Stimulated activated effector memory CD8-positive, alpha-beta T cell treated with anti-CD3 and anti-CD28 coated beads, Interleukin-12 subunit alpha, Interleukin-12 subunit beta, amount 100 ng/mL, for 72 hours (primary cell): ENCODE data around the gene SLC25A1.
A peak's percentile ranks its signal among the peaks of the same experiment; 100 is the strongest.

ENCODE experiments used
- ATAC-seq: fragments of 150-1000 bp; cut with Tn5 transposase; 2 replicates; pipeline ENCODE4 v1.10.0; 2021
- DNase-seq, 2 donors: peaks; one replicate each; pipeline ENCODE4 v3.0.0; 2021 to 2022; ENCODE audit warnings: low spot score in 2 of 2
- H3K27ac Mint-ChIP-seq: one replicate; pipeline ENCODE4 v1.8.0; 2022; ENCODE audit warnings: mild to moderate bottlenecking, mixed read lengths
- H3K36me3 Mint-ChIP-seq: one replicate; pipeline ENCODE4 v1.8.0; 2022; ENCODE audit warnings: mild to moderate bottlenecking, mixed read lengths
- H3K4me1 Mint-ChIP-seq: one replicate; pipeline ENCODE4 v1.8.0; 2022; ENCODE audit warnings: mixed read lengths
- H3K4me3 Mint-ChIP-seq: one replicate; pipeline ENCODE4 v1.8.0; 2022; ENCODE audit warnings: mild to moderate bottlenecking, mixed read lengths
- H3K9me3 Mint-ChIP-seq: one replicate; pipeline ENCODE4 v1.8.0; 2022; ENCODE audit warnings: mixed read lengths

The SLC25A1 gene

GRCh38 chr22:19196841-19197612 is 18.5 kb upstream of the SLC25A1 start:
- Mint-ChIP-seq H3K36me3 (no peaks in the 10 kb centered on the region), H3K4me1 (peaks cover 26% of the 10 kb centered on the region), H3K9me3 (no peaks in the 10 kb centered on the region), H3K27ac (no peak overlapping the region), H3K4me3 (no peak overlapping the region)
- DNase-seq (no peak), ATAC-seq (no peak)

GRCh38 chr22:19195796-19196731 is 17.5 kb upstream of the SLC25A1 start:
- H3K4me3 Mint-ChIP-seq = no peak overlapping the region

GRCh38 chr22:19194766-19195536 is 16.4 kb upstream of the SLC25A1 start:
- no peak for ATAC-seq
- no peaks in the 10 kb centered on the region for H3K9me3 Mint-ChIP-seq
- no peak for DNase-seq
- no peaks in the 10 kb centered on the region for H3K36me3 Mint-ChIP-seq
- H3K27ac Mint-ChIP-seq = peak overlapping the region; percentile 61
- peaks cover 26% of the 10 kb centered on the region for H3K4me1 Mint-ChIP-seq
- no peak overlapping the region for H3K4me3 Mint-ChIP-seq

More at GRCh38 chr22:19195796-19196731, 17.5 kb upstream of the SLC25A1 start:
- Mint-ChIP-seq H3K36me3 (no peaks in the 10 kb centered on the region), H3K9me3 (no peaks in the 10 kb centered on the region), H3K4me1 (peaks cover 26% of the 10 kb centered on the region), H3K27ac (peak overlapping the region; percentile 61)
- peak; percentile 75 for ATAC-seq
- no peak for DNase-seq

GRCh38 chr22:19193879-19194278 is 15.3 kb upstream of the SLC25A1 start:
- H3K27ac Mint-ChIP-seq = no peak overlapping the region
- no peak for ATAC-seq
- no peak for DNase-seq
- no peaks in the 10 kb centered on the region for H3K9me3 Mint-ChIP-seq
- H3K36me3 Mint-ChIP-seq = no peaks in the 10 kb centered on the region
- H3K4me1 Mint-ChIP-seq = peaks cover 26% of the 10 kb centered on the region
- no peak overlapping the region for H3K4me3 Mint-ChIP-seq

- no peaks in the 10 kb centered on the region for H3K36me3 Mint-ChIP-seq
- no peak overlapping the region for H3K27ac Mint-ChIP-seq
- H3K4me3 Mint-ChIP-seq = no peak overlapping the region
- H3K9me3 Mint-ChIP-seq = no peaks in the 10 kb centered on the region
- ATAC-seq (no peak), DNase-seq (no peak)
- no peaks in the 10 kb centered on the region for H3K4me1 Mint-ChIP-seq
Measured at GRCh38 chr22:19187716-19188563, 9.4 kb upstream of the SLC25A1 start.

- ATAC-seq (no peak), DNase-seq (no peak)
- peaks cover 23% of the 10 kb centered on the region for H3K4me1 Mint-ChIP-seq
- H3K27ac Mint-ChIP-seq = no peak overlapping the region
- H3K4me3 Mint-ChIP-seq = no peak overlapping the region
- no peaks in the 10 kb centered on the region for H3K36me3 Mint-ChIP-seq
- no peaks in the 10 kb centered on the region for H3K9me3 Mint-ChIP-seq
Measured at GRCh38 chr22:19184276-19184997, 5.9 kb upstream of the SLC25A1 start.

- Mint-ChIP-seq H3K9me3 (no peaks in the 10 kb centered on the region), H3K4me3 (no peak overlapping the region), H3K27ac (no peak overlapping the region), H3K36me3 (no peaks in the 10 kb centered on the region), H3K4me1 (peaks cover 25% of the 10 kb centered on the region)
- ATAC-seq = no peak
- no peak for DNase-seq
Measured at GRCh38 chr22:19183216-19183615, 4.7 kb upstream of the SLC25A1 start.

GRCh38 chr22:19182472-19183157 is 4.1 kb upstream of the SLC25A1 start:
- Mint-ChIP-seq H3K9me3 (no peaks in the 10 kb centered on the region), H3K36me3 (no peaks in the 10 kb centered on the region), H3K4me3 (peak overlapping the region; percentile 51), H3K4me1 (peaks cover 25% of the 10 kb centered on the region), H3K27ac (peak overlapping the region; percentile 91)
- ATAC-seq (no peak), DNase-seq (no peak)

GRCh38 chr22:19181786-19182471 is 3.4 kb upstream of the SLC25A1 start:
- Mint-ChIP-seq H3K27ac (peak overlapping the region; percentile 91), H3K4me3 (peak overlapping the region; percentile 51), H3K4me1 (peaks cover 28% of the 10 kb centered on the region), H3K9me3 (no peaks in the 10 kb centered on the region), H3K36me3 (no peaks in the 10 kb centered on the region)
- no peak for DNase-seq
- ATAC-seq = no peak

GRCh38 chr22:19180740-19181410 is 2.3 kb upstream of the SLC25A1 start:
- DNase-seq (no peak), ATAC-seq (no peak)
- peaks cover 32% of the 10 kb centered on the region for H3K4me1 Mint-ChIP-seq
- no peaks in the 10 kb centered on the region for H3K36me3 Mint-ChIP-seq
- peak overlapping the region; percentile 72 for H3K27ac Mint-ChIP-seq
- H3K4me3 Mint-ChIP-seq = peak overlapping the region; percentile 51
- no peaks in the 10 kb centered on the region for H3K9me3 Mint-ChIP-seq

GRCh38 chr22:19180234-19180633 is 1.7 kb upstream of the SLC25A1 start:
- DNase-seq (no peak), ATAC-seq (no peak)
- Mint-ChIP-seq H3K27ac (no peak overlapping the region), H3K4me3 (no peak overlapping the region), H3K9me3 (no peaks in the 10 kb centered on the region), H3K4me1 (peaks cover 32% of the 10 kb centered on the region), H3K36me3 (no peaks in the 10 kb centered on the region)

- H3K4me1 Mint-ChIP-seq = peaks cover 32% of the 10 kb centered on the region
- ATAC-seq (peak; percentile 64), DNase-seq (no peak)
- peak overlapping the region; percentile 69 for H3K4me3 Mint-ChIP-seq
- H3K27ac Mint-ChIP-seq = peak overlapping the region; percentile 40
- H3K36me3 Mint-ChIP-seq = no peaks in the 10 kb centered on the region
- H3K9me3 Mint-ChIP-seq = no peaks in the 10 kb centered on the region
Measured at GRCh38 chr22:19179497-19180048, 1.0 kb upstream of the SLC25A1 start.
